ENCODE results near the gene ZNF830.

DNA sequence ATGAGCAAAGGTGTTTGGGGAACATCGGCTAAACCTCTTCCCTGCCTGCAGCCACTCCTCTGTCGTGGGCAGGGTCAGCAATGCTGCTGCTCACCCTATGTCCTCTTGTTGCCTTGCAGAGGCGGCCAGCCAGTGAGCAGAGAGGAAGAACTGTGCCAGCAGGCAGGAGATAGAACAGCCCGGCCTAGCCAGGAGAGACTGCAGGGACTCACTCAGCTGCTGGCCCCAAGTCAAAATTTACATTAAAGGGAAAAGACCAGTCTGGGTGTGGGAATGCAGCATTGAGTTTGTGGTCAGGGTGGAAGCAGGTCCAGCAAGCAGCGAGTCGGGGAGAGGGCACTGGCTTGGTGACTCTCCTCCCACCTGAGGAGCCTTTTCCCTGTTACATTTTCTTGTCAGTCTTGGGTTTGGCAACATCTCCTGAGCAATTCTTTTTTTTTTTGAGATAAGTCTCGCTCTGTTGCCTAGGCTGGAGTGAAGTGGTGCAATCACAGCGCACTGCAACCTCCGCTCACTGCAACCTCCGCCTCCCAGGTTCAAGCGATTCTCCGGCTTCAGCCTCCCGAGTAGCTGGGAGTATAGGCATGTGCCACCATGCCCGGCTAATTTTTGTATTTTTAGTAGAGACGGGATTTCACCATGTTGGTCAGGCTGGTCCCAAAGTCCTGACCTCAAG lies 41.7 kb downstream of the ZNF830 start:
- TF ChIP-seq, protein P1, sequence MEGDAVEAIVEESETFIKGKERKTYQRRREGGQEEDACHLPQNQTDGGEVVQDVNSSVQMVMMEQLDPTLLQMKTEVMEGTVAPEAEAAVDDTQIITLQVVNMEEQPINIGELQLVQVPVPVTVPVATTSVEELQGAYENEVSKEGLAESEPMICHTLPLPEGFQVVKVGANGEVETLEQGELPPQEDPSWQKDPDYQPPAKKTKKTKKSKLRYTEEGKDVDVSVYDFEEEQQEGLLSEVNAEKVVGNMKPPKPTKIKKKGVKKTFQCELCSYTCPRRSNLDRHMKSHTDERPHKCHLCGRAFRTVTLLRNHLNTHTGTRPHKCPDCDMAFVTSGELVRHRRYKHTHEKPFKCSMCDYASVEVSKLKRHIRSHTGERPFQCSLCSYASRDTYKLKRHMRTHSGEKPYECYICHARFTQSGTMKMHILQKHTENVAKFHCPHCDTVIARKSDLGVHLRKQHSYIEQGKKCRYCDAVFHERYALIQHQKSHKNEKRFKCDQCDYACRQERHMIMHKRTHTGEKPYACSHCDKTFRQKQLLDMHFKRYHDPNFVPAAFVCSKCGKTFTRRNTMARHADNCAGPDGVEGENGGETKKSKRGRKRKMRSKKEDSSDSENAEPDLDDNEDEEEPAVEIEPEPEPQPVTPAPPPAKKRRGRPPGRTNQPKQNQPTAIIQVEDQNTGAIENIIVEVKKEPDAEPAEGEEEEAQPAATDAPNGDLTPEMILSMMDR (IDR thresholded peaks at IDR 0.05) = no peak
- no peak for TF ChIP-seq ZFX (IDR thresholded peaks at IDR 0.05; ENCODE audit: borderline replicate concordance)
